Amygdala (tissue), 56 donors: ENCODE results near the gene TCF12.
A peak's percentile ranks its signal among the peaks of the same experiment; 100 is the strongest.

Source experiments
- DNase-seq, 56 donors: peaks; one replicate each; lab custom pipeline; 2025; lab: John Stamatoyannopoulos, UW

The TCF12 gene

GRCh38 chr15:56918046-56918938 is at the start of gene TCF12:
TCF12 (plus strand) TSS chr15:56918644; CDS start chr15:56919914, 1,270 bp downstream.
- DNase-seq, result peak; percentile 30 to 92 (median 85)

GRCh38 chr15:56869573-56869972 is 48.9 kb upstream of the TCF12 start:
- peak in 25 of 56 donors; percentile 2 to 72 (median 15) for DNase-seq

- no peak for DNase-seq
Measured at GRCh38 chr15:56871185-56871584, 47.3 kb upstream of the TCF12 start.

- no peak for DNase-seq
Measured at GRCh38 chr15:56871867-56872266, 46.6 kb upstream of the TCF12 start.

- no peak for DNase-seq
Measured at GRCh38 chr15:56877255-56877970, 41.0 kb upstream of the TCF12 start.

GRCh38 chr15:56879502-56879901 is 38.9 kb upstream of the TCF12 start:
- no peak for DNase-seq

GRCh38 chr15:56883088-56883487 is 35.4 kb upstream of the TCF12 start:
- no peak for DNase-seq

- DNase-seq, result peak in 4 of 56 donors; percentile 25 to 53 (median 34)
Measured at GRCh38 chr15:56886363-56886931, 32.0 kb upstream of the TCF12 start.

GRCh38 chr15:56886932-56887781 is 31.3 kb upstream of the TCF12 start:
- DNase-seq, result peak; percentile 66 to 95 (median 87)

- no peak for DNase-seq
Measured at GRCh38 chr15:56887782-56888438, 30.5 kb upstream of the TCF12 start.

GRCh38 chr15:56890038-56890437 is 28.4 kb upstream of the TCF12 start:
- no peak for DNase-seq

- no peak for DNase-seq
Measured at GRCh38 chr15:56891852-56892440, 26.5 kb upstream of the TCF12 start.

GRCh38 chr15:56892659-56893363 is 25.6 kb upstream of the TCF12 start:
- no peak for DNase-seq

- no peak for DNase-seq
Measured at GRCh38 chr15:56893364-56893678, 25.1 kb upstream of the TCF12 start.

- no peak for DNase-seq
Measured at GRCh38 chr15:56894601-56895000, 23.8 kb upstream of the TCF12 start.

GRCh38 chr15:56901931-56902330 is 16.5 kb upstream of the TCF12 start:
- DNase-seq, result no peak

GRCh38 chr15:56906766-56907165 is 11.7 kb upstream of the TCF12 start:
- DNase-seq, result no peak

GRCh38 chr15:56910801-56911200 is 7.6 kb upstream of the TCF12 start:
- no peak for DNase-seq

GRCh38 chr15:56913241-56913640 is 5.2 kb upstream of the TCF12 start:
- no peak for DNase-seq
